OCI-LY1 (cell line): ENCODE data around the gene ZNF462.

Experiments
- H2AFZ ChIP-seq: fragments of 200-600 bp; sonication (generic), shearing (Covaris generic); 2 replicates; pipeline ENCODE4 v1.6.0; 2014; ENCODE audit warnings: antibody characterized with exemption, mild to moderate bottlenecking, low read length
- H3F3A ChIP-seq: fragments of 200-600 bp; sonication (generic), shearing (Covaris generic); 2 replicates; pipeline ENCODE4 v1.6.0; 2014; ENCODE audit warnings: mild to moderate bottlenecking, antibody characterized with exemption, low read length, moderate library complexity; ENCODE audit not compliant: insufficient read depth
- H3K27ac ChIP-seq: fragments of 200-600 bp; sonication (generic); 2 replicates; pipeline ENCODE4 v1.5.1; 2014; ENCODE audit warnings: low read length, mixed run types, mild to moderate bottlenecking, low read depth; ENCODE audit not compliant: poor library complexity, severe bottlenecking
- H3K27me3 ChIP-seq: fragments of 200-600 bp; sonication (generic); 2 replicates; pipeline ENCODE4 v1.6.0; 2014; ENCODE audit warnings: antibody characterized with exemption, mild to moderate bottlenecking, low read length, moderate library complexity; ENCODE audit not compliant: insufficient read depth
- H3K36me3 ChIP-seq: fragments of 200-600 bp; sonication (generic); 2 replicates; pipeline ENCODE4 v1.6.1; 2014; ENCODE audit warnings: mild to moderate bottlenecking, antibody characterized with exemption, low read length, moderate library complexity, mixed read lengths; ENCODE audit not compliant: insufficient read depth
- H3K4me1 ChIP-seq: fragments of 200-600 bp; sonication (generic); 2 replicates; pipeline ENCODE4 v1.5.1; 2014; ENCODE audit warnings: mild to moderate bottlenecking, low read length, moderate library complexity; ENCODE audit not compliant: insufficient read depth, severe bottlenecking
- H3K4me2 ChIP-seq: fragments of 200-600 bp; sonication (generic), shearing (Covaris generic); 2 replicates; pipeline ENCODE4 v1.6.1; 2014; ENCODE audit warnings: low read length
- H3K4me3 ChIP-seq: fragments of 200-600 bp; sonication (generic); 2 replicates; pipeline ENCODE4 v1.5.1; 2014; ENCODE audit warnings: low read length, low read depth, mild to moderate bottlenecking, mixed read lengths; ENCODE audit not compliant: poor library complexity, severe bottlenecking
- H3K79me2 ChIP-seq: fragments of 200-600 bp; shearing (Covaris generic); 2 replicates; pipeline ENCODE4 v1.6.1; 2016; ENCODE audit warnings: mixed run types, low read length, mixed read lengths; ENCODE audit not compliant: insufficient read depth
- H3K9ac ChIP-seq: fragments of 200-600 bp; sonication (generic), shearing (Covaris generic); 2 replicates; pipeline ENCODE4 v1.6.1; 2014; ENCODE audit warnings: mild to moderate bottlenecking, low read length, mixed read lengths
- H3K9me2 ChIP-seq: fragments of 200-600 bp; sonication (generic), shearing (Covaris generic); 2 replicates; pipeline ENCODE4 v1.6.1; 2014; ENCODE audit warnings: low read depth, mild to moderate bottlenecking, low read length, mixed read lengths
- H3K9me3 ChIP-seq: fragments of 200-600 bp; shearing (Covaris generic); 2 replicates; pipeline ENCODE4 v1.6.1; 2014; ENCODE audit warnings: low read length, mixed read lengths
- H4K20me1 ChIP-seq: fragments of 200-600 bp; sonication (generic), shearing (Covaris generic); 2 replicates; pipeline ENCODE4 v1.6.0; 2016; ENCODE audit warnings: mild to moderate bottlenecking, low read length; ENCODE audit not compliant: insufficient read depth
- EZH2 ChIP-seq: fragments of 200-600 bp; sonication (generic), shearing (Covaris generic); IDR thresholded peaks from 2 replicates; pipeline ENCODE4 v1.8.0; 2017; ENCODE audit warnings: borderline replicate concordance, mixed run types, mild to moderate bottlenecking, antibody characterized with exemption, low read length, moderate library complexity, mixed read lengths
- TF ChIP-seq, protein P1 (sequence below): fragments of 200-600 bp; sonication (generic), shearing (Covaris generic); IDR thresholded peaks from 2 replicates; pipeline ENCODE4 v1.5.1; 2017; ENCODE audit warnings: mild to moderate bottlenecking, antibody characterized with exemption, low read length, moderate library complexity, mixed read lengths

The ZNF462 gene

DNA sequence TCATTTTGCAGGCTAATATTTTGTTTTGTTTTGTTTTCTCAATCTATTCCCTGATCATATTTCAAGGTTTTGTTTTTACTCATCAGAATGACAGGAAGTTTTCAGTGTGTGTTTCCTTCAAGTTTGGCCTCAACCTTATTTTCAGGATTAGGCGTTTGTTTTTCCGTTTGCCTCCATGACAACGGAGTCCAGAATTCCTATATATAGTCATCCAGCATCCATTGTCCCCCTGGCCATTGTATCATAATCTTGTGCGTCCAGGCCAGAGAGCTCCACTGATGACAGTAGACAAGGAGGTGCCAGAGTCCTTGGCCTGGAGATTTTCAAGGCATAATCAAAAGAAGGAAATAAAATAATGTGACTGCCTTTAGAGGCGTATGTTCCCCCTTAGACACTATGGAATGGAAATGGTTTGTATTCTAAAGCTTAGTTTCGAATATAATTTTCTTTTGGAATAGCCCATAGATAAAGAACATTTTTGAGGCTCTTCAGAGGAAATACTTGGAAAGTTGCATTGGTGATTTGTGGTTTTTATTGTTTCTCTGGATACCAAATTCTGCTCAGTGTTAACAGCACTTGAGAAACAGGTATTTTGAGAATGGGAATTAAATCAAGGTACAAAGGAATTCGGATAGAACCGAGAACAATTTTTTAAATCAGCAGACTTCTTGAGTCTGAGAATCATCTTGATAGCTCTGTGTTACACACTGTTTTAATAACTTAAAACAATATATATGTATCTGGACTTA lies 99.8 kb downstream of the ZNF462 start:
- no peaks in the 10 kb centered on the region for H3K4me1 ChIP-seq

DNA sequence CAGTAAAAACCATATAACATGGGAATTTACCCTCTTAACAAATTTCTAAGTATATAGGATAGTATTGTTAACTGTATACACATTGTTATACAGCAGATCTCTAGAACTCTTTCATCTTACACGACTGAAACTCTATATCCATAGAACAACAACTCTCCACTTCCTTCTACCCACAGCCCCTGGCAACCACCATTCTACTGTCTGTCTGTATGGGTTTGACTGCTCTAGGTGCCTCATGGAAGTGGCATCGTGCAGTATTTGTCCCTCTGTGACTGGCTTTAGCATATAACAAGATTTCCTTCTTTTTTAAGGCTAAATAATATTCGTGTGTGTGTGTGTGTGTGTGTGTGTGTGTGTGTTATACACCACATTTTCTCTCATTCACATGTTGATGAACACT lies 100.7 kb downstream of the ZNF462 start:
- Histone ChIP-seq H3K79me2 (no peaks in the 10 kb centered on the region), H3K4me2 (no peak overlapping the region), H3K4me3 (no peak overlapping the region), H3K9me2 (no peaks in the 10 kb centered on the region), H4K20me1 (no peaks in the 10 kb centered on the region), H3K9ac (no peak overlapping the region), H3F3A (no peaks in the 10 kb centered on the region), H3K27ac (no peak overlapping the region), H3K9me3 (no peaks in the 10 kb centered on the region), H2AFZ (no peak overlapping the region), H3K4me1 (no peaks in the 10 kb centered on the region), H3K27me3 (no peaks in the 10 kb centered on the region), H3K36me3 (no peaks in the 10 kb centered on the region)
- TF ChIP-seq, protein P1, sequence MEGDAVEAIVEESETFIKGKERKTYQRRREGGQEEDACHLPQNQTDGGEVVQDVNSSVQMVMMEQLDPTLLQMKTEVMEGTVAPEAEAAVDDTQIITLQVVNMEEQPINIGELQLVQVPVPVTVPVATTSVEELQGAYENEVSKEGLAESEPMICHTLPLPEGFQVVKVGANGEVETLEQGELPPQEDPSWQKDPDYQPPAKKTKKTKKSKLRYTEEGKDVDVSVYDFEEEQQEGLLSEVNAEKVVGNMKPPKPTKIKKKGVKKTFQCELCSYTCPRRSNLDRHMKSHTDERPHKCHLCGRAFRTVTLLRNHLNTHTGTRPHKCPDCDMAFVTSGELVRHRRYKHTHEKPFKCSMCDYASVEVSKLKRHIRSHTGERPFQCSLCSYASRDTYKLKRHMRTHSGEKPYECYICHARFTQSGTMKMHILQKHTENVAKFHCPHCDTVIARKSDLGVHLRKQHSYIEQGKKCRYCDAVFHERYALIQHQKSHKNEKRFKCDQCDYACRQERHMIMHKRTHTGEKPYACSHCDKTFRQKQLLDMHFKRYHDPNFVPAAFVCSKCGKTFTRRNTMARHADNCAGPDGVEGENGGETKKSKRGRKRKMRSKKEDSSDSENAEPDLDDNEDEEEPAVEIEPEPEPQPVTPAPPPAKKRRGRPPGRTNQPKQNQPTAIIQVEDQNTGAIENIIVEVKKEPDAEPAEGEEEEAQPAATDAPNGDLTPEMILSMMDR, result no peak
- TF ChIP-seq EZH2, result no peak

More for the DNA sequence above, 99.8 kb downstream of the ZNF462 start:
- no peaks in the 10 kb centered on the region for H3F3A ChIP-seq
- TF ChIP-seq, protein P1, result no peak
- no peak for TF ChIP-seq EZH2
- no peaks in the 10 kb centered on the region for H3K9me3 ChIP-seq
- H3K27ac ChIP-seq, result no peak overlapping the region
- no peak overlapping the region for H3K4me2 ChIP-seq
- H3K79me2 ChIP-seq, result no peaks in the 10 kb centered on the region
- no peak overlapping the region for H3K4me3 ChIP-seq
- no peaks in the 10 kb centered on the region for H3K36me3 ChIP-seq
- no peaks in the 10 kb centered on the region for H3K27me3 ChIP-seq
- no peaks in the 10 kb centered on the region for H3K9me2 ChIP-seq
- H3K9ac ChIP-seq, result no peak overlapping the region
- no peaks in the 10 kb centered on the region for H4K20me1 ChIP-seq
- H2AFZ ChIP-seq, result no peak overlapping the region

DNA sequence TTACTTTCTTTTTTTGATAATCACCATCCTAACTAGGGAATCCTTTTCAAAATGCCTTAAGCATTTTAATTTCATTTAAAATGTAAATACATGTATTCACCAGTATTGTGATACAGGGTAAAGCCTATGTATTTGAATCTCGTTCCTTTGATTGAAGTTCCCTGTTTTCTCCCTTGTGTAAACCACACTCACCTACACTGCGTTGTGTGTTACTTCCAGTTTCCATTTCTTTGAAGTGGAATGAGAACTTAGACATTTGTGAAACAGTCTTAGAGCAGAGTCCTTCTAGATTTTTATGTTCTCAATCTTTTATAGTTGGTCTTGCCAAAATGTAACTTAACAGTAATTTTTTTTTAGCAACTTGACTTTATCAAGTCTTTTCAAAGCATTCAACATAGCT lies 101.4 kb downstream of the ZNF462 start:
- Histone ChIP-seq H3K27me3 (no peaks in the 10 kb centered on the region), H4K20me1 (no peaks in the 10 kb centered on the region), H3F3A (no peaks in the 10 kb centered on the region), H3K9me3 (no peaks in the 10 kb centered on the region), H3K4me3 (no peak overlapping the region), H3K27ac (no peak overlapping the region), H3K9me2 (no peaks in the 10 kb centered on the region), H3K4me2 (no peak overlapping the region), H2AFZ (no peak overlapping the region), H3K36me3 (no peaks in the 10 kb centered on the region), H3K79me2 (no peaks in the 10 kb centered on the region), H3K4me1 (no peaks in the 10 kb centered on the region), H3K9ac (no peak overlapping the region)
- TF ChIP-seq, protein P1, result no peak
- TF ChIP-seq EZH2, result no peak
